GM12801 (cell line): Measurements from ENCODE around the gene COG7.

Experiments used
- CTCF ChIP-seq: IDR thresholded peaks from one replicate; pipeline ENCODE4 v1.5.1; 2011; ENCODE audit warnings: control low read depth; ENCODE audit not compliant: insufficient read length; ENCODE audit errors: extremely low read depth

Gene COG7

DNA sequence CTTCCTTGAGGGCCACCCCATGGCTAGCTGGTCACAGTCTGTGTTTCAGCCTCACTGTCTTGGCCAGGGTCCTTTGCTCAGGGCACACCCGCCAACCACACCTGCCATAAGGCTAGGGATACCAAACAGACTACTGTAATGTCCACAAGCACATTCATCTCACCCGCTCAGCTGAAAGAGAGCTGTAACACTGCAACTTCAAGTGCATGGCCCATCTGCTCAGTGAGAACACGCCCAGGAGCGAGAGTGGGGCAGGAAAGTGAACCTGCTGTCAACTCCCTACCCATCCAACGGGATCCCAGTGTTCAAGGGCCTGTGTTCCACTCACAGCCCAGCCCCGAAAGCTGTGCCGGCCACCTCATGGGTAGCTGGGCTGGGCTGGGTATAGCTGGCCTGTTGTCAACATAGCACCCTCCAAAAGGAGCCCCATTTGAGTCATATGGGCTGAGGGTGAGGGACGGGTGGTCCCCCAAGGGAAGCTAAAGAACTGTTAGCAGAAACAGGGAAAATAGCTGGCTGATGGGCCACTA lies 95.2 kb downstream of the COG7 start:
- no peak for TF ChIP-seq CTCF

- no peak for TF ChIP-seq CTCF
Measured at GRCh38 chr16:23356941-23357340, 96.0 kb downstream of the COG7 start.

DNA sequence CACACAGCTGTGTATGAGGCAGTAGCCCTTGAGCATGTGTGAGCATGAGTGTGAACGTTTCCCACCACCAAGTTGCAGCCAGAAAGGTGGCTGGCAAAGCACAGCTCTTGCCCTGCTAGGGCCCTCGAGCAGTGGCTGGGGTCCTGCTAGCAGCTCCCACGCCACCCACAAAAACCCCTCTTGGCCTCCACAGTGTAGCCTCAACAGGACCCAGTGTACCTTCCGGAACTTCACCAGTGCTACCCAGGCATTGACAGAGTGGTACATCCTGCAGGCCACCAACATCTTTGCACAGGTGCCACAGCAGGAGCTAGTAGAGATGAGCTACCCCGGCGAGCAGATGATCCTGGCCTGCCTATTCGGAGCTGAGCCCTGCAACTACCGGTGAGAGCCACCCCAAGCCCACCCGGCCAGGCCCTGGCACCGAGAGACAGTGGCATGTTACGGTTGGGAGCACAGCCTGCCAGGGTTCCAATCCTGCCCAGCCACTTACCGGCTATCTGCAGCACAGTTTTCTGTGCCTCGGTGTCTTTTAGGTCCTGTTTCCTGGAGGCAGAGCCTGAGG lies 97.8 kb downstream of the COG7 start:
- TF ChIP-seq CTCF, result no peak

GRCh38 chr16:23354246-23354645 lies 98.7 kb downstream of the COG7 start:
- no peak for TF ChIP-seq CTCF

GRCh38 chr16:23353440-23353839 lies 99.5 kb downstream of the COG7 start:
- TF ChIP-seq CTCF, result no peak

- TF ChIP-seq CTCF, result no peak
Measured at GRCh38 chr16:23351360-23351759, 101.6 kb downstream of the COG7 start.

GRCh38 chr16:23348579-23349469 lies 104.2 kb downstream of the COG7 start:
- no peak for TF ChIP-seq CTCF
